Neural cell (in vitro differentiated cells): ENCODE results near the gene ATP6V0A4.

Source experiments
- TAF1 ChIP-seq: IDR thresholded peaks from 2 replicates; pipeline ENCODE4 v1.6.1; 2012; ENCODE audit warnings: low read depth
- TF ChIP-seq, protein P1 (sequence below): fragments of 450-650 bp; IDR thresholded peaks from 2 replicates; pipeline ENCODE4 v1.5.1; 2014; ENCODE audit warnings: antibody characterized with exemption, mild to moderate bottlenecking, moderate library complexity; ENCODE audit not compliant: poor library complexity, severe bottlenecking

- TF ChIP-seq, protein P1, sequence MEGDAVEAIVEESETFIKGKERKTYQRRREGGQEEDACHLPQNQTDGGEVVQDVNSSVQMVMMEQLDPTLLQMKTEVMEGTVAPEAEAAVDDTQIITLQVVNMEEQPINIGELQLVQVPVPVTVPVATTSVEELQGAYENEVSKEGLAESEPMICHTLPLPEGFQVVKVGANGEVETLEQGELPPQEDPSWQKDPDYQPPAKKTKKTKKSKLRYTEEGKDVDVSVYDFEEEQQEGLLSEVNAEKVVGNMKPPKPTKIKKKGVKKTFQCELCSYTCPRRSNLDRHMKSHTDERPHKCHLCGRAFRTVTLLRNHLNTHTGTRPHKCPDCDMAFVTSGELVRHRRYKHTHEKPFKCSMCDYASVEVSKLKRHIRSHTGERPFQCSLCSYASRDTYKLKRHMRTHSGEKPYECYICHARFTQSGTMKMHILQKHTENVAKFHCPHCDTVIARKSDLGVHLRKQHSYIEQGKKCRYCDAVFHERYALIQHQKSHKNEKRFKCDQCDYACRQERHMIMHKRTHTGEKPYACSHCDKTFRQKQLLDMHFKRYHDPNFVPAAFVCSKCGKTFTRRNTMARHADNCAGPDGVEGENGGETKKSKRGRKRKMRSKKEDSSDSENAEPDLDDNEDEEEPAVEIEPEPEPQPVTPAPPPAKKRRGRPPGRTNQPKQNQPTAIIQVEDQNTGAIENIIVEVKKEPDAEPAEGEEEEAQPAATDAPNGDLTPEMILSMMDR, result no peak
- TF ChIP-seq TAF1, result no peak
Observed at GRCh38 chr7:138698281-138698680, 99.7 kb downstream of the ATP6V0A4 start.
